ENCODE measurements around the gene RALB.

DNA sequence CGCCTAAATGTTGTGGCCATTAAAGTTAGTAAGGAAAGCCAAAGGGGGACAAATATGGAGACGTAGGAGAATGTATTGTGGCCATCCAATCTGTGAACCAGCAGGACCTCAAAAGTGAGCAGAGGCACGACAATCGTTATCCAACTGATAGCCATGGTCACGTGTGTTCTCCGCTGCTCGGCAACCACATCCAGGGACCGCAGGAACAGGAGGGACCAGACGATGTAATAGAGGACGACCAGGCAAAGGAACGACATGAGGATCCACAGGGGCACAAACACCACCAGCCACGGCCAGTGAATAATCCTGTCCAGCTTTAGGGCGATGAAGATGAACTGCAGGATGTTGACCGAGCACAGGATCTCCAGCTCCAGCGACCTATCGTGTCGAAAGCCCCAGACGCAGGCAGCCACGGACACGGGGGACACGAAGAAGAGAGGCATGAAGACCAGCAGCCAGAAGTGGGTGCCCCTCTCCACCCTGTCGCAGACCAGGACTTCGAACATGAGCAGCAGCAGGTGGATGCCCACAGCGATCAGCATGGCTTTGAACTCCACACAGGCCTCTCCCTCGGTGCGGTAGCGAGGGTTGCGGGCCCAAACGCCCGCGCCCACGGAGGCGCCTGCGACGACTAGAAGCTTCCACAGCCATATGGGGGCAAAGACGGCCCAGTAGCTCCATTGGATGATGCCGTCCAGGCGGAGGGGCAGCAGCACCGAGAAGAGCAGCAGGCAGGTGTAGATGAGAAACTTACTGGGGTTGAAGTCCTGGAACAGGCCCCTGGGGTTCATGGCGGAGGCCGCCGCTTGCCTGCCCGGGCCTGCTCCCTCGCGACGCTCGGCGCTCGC is 30.2 kb upstream of the RALB start:
- TF ChIP-seq, protein P1, sequence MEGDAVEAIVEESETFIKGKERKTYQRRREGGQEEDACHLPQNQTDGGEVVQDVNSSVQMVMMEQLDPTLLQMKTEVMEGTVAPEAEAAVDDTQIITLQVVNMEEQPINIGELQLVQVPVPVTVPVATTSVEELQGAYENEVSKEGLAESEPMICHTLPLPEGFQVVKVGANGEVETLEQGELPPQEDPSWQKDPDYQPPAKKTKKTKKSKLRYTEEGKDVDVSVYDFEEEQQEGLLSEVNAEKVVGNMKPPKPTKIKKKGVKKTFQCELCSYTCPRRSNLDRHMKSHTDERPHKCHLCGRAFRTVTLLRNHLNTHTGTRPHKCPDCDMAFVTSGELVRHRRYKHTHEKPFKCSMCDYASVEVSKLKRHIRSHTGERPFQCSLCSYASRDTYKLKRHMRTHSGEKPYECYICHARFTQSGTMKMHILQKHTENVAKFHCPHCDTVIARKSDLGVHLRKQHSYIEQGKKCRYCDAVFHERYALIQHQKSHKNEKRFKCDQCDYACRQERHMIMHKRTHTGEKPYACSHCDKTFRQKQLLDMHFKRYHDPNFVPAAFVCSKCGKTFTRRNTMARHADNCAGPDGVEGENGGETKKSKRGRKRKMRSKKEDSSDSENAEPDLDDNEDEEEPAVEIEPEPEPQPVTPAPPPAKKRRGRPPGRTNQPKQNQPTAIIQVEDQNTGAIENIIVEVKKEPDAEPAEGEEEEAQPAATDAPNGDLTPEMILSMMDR (conservative IDR thresholded peaks at IDR 0.05; ENCODE audit: low read depth in 2 of 2), result no peak
- TF ChIP-seq EZH2 (IDR thresholded peaks at IDR 0.05; ENCODE audit: low read depth, unreplicated experiment) (no peak), POLR2AphosphoS5 (IDR thresholded peaks at IDR 0.05; ENCODE audit: low read depth) (no peak), ETS1 (IDR thresholded peaks at IDR 0.05) (no peak), EZH2phosphoT487 (IDR thresholded peaks at IDR 0.05; ENCODE audit: unreplicated experiment) (no peak), CREB1 (CRISPR knock-in tag; IDR thresholded peaks at IDR 0.05; ENCODE audit: low read depth) (no peak), ZNF114 (CRISPR knock-in tag; IDR thresholded peaks at IDR 0.05) (no peak), ZNF331 (CRISPR knock-in tag; IDR thresholded peaks at IDR 0.05; ENCODE audit: low read depth) (no peak)
- TF ChIP-seq, protein P2, sequence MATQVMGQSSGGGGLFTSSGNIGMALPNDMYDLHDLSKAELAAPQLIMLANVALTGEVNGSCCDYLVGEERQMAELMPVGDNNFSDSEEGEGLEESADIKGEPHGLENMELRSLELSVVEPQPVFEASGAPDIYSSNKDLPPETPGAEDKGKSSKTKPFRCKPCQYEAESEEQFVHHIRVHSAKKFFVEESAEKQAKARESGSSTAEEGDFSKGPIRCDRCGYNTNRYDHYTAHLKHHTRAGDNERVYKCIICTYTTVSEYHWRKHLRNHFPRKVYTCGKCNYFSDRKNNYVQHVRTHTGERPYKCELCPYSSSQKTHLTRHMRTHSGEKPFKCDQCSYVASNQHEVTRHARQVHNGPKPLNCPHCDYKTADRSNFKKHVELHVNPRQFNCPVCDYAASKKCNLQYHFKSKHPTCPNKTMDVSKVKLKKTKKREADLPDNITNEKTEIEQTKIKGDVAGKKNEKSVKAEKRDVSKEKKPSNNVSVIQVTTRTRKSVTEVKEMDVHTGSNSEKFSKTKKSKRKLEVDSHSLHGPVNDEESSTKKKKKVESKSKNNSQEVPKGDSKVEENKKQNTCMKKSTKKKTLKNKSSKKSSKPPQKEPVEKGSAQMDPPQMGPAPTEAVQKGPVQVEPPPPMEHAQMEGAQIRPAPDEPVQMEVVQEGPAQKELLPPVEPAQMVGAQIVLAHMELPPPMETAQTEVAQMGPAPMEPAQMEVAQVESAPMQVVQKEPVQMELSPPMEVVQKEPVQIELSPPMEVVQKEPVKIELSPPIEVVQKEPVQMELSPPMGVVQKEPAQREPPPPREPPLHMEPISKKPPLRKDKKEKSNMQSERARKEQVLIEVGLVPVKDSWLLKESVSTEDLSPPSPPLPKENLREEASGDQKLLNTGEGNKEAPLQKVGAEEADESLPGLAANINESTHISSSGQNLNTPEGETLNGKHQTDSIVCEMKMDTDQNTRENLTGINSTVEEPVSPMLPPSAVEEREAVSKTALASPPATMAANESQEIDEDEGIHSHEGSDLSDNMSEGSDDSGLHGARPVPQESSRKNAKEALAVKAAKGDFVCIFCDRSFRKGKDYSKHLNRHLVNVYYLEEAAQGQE (IDR thresholded peaks at IDR 0.05; ENCODE audit: unreplicated experiment), result no peak

Data from GM23338 (cell line).